Fibroblast of lung (primary cell): ENCODE data around the gene CMIP.

Source experiments
- CTCF ChIP-seq, 2 donors: IDR thresholded peaks in 1 of 2; conservative IDR thresholded peaks in 1 of 2; 1 replicate in 1 of 2; 2 replicates in 1 of 2; pipeline ENCODE4 v1.5.1; 2011 to 2012; ENCODE audit warnings: low read length in 2 of 2, control low read depth in 1 of 2, inconsistent platforms in 1 of 2, low read depth in 1 of 2, mild to moderate bottlenecking in 1 of 2
- EZH2 ChIP-seq: IDR thresholded peaks from 2 replicates; pipeline ENCODE4 v1.5.1; 2012; ENCODE audit warnings: low read length, control low read depth, mild to moderate bottlenecking; ENCODE audit errors: missing control alignments

GRCh38 chr16:81442916-81443687 is 1.5 kb upstream of the CMIP start:
- TF ChIP-seq CTCF (conservative IDR thresholded peaks at IDR 0.05 in 1 of 2, IDR thresholded peaks at IDR 0.05 in 1 of 2; ENCODE audit: low read depth in 1 of 2, low read length in 2 of 2) (no peak), EZH2 (no peak)
